GM19099 (cell line): ENCODE data around the gene ZDHHC22.

Experiments
- POLR2A ChIP-seq: IDR thresholded peaks from 3 replicates; pipeline ENCODE4 v1.6.1; 2011; ENCODE audit warnings: low read depth; ENCODE audit not compliant: insufficient read length; ENCODE audit errors: extremely low read depth

ZDHHC22 gene

DNA sequence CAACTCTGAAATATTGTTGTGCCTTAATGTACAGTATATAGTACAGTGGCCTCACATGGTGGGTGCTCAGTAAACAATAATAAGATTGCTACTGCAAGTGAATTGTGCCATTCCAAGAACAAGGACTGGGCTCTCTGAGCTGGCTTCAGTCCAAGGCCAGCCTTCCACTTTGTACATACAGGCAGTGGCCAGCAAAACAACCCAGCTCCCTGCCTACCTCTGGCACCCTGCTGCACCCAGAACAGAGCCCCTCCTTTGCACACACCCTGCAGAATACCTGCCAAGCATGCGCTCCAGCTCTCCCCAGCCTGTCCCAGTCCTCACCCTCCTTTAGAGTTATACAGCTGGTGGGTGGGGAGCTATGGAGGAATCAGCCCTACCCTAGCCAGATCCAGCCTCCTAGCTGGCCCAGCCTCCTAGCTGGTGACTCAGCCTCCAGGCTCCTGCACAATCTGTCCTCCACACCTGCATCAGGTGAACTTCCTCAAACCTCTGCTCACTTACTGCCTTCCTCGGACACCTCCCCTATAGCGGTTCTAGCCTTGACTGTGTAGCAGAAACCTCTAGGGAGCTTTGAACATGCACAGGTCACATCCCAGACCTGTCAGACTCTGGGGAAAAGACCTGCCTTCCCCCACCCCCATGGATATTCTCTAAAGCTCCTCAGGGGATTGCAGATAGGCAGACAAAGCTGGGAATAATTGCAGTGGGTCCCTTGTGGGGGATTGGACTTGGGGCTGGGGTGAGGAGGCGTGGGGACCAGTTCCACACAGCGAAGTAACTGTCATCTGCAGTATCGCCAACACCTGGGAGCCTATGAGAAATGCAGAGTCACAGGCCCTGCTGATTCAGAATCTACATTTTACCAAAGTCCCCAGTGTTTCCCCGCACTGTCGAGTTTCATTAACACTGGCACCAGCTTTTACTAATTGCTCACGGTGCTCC is 17.9 kb downstream of the ZDHHC22 start:
- no peak for TF ChIP-seq POLR2A

DNA sequence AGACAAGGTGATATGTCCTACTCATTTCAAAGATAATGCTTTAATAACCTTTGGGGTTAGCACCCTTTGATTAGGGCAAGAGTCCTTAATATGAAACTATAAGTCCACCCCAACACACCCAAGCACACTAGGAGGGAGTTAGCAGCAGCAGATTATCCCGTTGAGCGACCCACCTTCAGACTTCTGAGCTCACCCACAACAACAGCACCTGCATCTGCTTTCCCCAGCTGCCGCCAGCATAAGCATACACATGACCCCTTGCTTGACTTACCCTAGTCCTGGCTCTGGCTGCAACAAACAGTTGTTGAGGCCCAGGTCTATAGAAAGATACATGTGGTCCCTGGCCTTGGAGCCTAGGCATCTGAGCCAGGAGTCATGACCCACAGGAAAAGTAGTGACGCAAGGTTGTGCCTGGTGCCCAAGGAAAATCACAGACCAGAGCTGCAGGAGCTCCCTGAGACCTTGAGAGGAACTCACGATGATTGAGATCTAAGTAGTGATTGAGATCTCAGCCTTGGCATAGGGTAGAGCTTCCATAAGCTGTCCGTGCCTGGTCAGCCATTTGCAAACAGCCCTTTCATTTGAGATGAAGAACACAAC is 19.0 kb downstream of the ZDHHC22 start:
- TF ChIP-seq POLR2A: no peak

DNA sequence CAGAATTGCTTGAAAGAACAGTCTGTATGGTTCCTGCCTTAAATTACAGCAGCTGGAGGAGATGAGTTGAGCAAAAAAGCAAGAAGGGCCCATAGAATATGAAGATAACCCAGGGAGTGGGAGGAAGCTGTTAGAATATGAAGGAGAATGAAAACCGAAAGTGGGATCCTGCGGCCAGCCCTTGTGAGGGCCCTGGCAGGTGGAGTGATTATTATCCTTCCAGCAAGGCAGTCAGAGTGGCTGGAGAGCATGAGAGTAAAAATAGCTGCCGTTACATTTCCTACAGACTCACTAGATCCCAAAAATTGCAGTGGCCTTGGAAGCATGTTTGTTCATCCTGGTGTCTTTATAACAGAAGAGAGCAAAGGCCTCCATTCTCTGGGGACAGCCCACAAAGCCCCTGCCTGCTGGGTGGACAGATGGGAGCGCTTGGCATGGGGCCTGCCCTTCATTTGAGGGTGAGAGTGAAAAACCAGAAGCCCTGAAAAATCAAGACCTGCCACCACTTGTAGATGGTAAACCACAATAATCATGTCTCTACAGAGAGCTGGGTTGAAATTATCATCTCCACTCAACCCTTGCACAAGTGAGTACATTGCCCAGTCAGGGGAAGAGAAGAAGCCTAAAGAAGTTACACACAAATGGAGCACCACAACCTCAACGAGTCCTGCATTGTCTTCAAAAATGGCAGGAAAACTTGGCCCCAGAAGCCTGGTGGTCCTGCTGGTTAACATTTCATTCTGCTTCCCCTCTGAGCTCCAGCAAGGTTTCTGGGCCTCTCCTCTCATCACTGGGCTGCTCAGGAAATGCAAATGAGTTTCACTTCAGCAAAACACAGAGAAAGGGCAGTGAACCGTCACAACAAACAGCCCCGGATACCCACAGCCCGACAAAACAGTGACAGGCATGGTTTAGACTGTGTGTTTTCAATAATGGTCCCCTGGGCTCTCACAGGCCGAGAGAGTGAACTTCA is 20.5 kb downstream of the ZDHHC22 start:
- TF ChIP-seq POLR2A: no peak

DNA sequence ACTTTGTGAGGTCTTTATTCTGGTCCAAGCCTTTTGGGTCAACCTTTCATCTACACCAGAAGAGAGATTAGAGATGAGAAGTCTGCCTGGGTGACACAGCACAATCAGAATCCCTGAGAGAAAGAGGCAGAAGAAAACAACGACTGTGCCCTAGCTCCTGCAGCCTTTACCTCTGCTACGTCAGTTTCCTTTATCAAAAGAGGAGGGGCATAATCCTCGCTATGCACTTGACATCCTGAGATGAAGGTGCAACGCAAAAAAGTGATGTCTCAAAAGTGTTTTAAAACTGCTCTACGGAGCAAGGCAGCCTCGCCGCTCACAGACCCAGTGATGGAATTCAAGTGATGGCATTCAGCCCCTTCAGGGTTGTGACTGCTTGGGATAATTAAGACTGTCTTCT is 21.7 kb downstream of the ZDHHC22 start:
- TF ChIP-seq POLR2A: no peak

DNA sequence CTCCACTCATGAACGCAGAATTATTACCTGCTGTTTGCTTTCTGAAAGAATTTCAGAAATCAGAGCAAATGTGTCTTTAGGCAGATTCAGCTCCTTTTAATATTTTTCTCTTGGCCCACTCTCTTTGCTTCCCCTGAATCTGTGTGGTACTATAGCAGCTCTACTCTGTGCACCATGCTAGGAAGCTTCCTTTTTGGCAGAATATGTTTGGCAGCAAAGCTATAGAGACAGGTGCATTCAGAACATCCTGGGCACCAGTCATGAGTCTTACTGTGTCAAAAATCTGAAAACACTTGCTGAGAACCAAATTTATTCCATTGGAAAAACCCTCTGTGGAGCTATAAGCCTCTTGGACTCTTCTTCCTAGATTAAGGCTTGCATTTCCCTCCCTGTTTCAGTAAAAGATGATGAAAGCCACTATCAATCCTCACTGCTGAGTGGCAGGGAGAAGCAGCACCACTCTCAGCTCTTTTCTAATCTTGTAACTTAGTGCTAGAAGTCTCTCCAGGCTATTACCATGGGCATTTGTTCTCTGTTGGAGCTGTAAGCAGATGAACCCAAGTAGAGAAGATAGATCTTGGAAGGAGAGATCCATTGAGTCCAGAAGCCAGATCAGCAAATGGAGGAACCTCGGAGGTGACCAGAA is 25.3 kb downstream of the ZDHHC22 start:
- TF ChIP-seq POLR2A: no peak

DNA sequence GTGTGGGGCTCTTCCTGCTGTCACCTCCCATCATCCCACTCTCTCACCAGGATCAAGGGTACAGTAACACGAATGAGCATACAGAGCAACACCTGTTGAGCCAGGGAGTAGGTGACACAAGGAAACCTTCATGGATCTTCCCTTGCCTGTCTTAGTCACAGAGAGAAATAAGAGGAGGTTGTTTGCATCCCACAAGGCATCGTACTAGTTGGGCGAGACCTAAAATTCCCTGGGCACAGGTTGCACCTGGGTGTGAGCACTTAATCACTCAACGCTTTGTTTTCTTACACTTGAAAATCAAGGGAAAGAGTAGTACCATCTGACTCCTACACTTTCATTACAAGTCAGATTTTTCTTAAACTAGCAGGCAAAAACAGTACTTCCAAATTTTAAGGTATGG is 27.0 kb downstream of the ZDHHC22 start:
- no peak for TF ChIP-seq POLR2A

DNA sequence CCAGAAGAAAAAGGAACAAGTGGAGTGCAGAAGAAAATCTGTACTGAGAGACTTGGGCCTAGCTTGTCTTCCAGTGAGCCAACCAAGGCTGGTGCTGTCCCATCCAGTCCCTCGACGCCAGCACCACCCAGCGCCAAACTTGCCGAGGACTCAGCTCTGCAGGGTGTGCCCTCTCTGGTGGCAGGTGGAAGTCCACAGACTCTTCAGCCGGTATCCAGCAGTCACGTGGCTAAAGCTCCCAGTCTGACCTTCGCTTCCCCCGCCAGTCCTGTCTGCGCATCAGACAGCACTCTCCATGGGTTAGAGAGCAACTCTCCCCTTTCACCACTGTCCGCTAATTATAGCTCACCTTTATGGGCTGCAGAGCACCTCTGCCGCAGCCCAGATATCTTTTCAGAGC is 27.9 kb downstream of the ZDHHC22 start:
- TF ChIP-seq POLR2A: no peak

DNA sequence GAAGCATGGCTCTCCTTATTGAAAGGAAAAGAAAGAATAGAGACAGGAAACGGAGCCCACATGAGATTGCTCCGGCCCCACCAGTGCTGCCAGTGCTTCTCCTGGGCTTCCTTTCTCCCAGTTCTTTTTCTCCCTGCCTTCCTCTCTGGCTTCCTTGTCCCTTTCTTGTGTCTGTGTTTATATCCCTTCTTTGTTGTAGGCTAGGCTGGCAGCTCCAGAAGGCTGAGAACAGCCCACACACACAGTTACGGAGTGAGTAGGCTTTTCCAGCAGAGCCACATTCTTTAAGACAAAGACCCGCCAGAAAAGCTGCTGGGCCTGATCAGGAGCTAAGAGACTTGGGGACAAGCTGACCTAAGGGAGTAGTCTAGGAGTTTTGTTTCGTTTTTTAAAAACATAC is 30.6 kb downstream of the ZDHHC22 start:
- TF ChIP-seq POLR2A: no peak

DNA sequence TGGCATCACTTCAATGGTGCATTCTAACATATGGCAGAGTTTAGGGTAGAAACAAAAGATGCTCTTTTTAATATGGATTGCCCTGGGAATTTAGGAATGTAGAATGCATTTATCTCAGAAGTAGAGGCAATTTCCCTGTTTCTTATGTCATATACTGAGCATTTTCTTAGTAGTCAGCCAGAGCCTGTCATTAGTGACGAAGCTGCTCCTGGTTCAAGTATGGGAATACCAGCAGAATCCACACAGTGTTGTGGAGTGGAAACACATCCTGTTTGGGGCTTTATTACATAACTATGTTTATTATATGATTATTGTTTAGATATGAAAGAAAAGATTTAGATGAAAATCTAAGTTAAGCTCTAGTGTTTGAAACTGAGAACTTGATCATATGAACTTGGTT is 31.3 kb downstream of the ZDHHC22 start:
- no peak for TF ChIP-seq POLR2A

DNA sequence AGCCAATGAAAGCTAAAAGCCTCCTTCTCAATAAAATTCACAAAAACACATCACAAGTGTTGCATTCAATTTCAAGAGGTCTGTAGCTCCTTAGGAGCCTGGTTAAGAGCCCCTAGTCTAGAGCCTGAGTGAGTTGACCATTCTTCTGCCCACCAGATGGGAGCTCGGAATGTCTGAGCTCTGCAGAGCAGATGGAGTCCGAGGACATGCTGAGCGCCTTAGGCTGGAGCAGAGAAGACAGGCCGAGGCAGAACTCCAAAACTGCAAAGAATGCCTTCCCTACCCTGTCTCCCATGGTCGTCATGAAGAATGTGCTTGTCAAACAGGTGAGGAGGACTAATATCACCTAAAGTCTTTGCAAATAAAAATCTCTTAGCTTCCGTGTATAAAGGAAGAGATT is 31.9 kb downstream of the ZDHHC22 start:
- TF ChIP-seq POLR2A: no peak

DNA sequence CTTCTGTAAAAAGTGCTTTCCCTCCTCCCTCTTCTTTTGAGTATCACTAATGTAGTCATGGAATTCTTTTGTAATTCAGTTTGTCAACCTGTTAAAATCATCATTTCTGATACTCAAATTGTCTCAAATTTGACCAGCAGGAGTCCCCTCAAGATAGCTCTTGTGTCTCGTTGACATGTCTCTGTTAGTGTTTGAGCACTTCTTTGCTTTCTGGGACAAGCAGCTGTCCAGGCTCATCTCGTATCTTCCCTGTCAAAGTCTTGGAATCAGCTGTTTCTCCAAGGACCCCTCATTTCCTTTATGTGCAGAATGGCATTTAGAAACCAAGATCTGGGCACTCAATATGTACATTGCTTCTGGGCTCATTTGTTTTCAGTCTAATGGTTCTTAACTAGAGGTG is 32.8 kb downstream of the ZDHHC22 start:
- no peak for TF ChIP-seq POLR2A

DNA sequence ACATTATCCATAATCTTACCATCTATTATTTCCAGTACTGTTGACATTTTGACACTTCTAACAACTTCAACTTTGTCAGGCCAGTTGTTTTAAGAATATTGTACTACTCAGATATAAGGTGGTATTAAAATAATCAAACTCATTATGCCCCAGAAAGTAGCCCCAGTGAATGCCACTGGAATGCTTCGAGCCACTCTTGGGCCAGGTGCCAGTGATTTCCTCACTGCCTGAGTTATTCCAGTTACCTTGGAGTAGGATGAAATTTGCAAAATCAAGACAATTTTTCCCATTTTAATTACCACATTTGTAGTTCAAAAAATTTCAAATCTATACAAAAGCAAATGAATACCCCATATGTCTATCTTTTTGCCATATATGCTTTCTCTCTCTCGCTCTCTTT is 34.4 kb downstream of the ZDHHC22 start:
- TF ChIP-seq POLR2A: no peak

DNA sequence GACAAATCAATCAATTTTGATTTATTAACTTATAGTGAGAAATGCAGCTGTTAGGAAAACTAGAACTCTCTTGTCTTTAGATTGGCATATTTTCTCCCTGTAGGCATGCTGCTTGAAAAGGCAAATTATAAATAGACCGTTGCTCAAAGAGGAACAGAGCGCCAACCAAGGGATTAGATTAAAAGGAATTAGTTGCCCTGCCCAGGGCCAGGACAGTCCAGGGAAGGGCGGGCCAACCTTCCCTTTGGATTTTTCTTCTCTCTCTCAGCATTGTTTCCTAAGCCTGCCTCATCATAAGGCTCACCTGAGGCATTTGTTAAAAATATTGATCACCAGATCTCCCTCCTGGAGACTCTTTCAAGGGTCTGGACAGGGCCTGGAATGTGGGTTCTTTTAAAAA is 34.9 kb downstream of the ZDHHC22 start:
- TF ChIP-seq POLR2A: no peak

DNA sequence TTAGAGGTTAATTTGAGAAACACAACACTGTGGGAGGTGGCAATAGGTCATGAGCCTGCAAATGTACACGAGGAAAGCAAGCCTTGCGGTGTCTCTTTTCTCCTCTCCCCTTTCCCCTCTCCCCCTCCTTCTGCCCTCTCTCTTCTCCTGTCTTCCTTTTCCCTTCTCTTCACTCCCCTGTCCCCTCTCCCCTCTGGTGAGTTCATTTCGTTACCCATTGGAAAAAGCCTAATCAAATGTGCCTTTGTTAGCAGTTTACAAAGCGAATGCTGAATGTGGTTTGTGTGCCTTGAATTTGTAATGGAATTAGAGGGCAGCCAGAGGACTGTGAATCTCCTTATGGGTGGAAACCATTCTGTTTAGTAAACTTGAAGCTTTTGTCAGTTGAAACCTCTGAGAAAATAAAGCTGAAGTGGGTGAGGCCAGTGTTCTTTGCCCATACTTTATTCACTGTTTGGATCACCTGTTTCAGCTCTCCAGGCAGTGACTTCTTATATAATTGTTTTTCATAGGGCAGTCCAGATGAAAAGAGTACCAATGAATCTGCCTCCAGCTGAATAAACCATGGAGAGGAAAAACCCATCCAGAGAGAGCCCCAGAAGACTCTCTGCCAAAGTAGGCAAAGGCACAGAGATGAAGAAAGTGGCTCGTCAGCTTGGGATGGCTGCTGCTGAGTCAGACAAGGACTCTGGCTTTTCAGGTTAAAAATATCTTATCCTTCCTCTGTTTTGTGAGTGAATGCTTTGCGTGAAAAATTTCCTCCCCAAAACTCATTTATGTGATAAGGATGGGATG is 36.2 kb downstream of the ZDHHC22 start:
- no peak for TF ChIP-seq POLR2A
